Stomach (tissue), 4 donors: ENCODE results near the gene HCFC1.

ENCODE experiments used
- EP300 ChIP-seq: sonication (generic); formaldehyde crosslinking; IDR thresholded peaks from one replicate; pipeline ENCODE4 v1.6.1; 2017; ENCODE audit warnings: antibody characterized with exemption
- POLR2A ChIP-seq, 4 donors: fragments of 450-650 bp; IDR thresholded peaks; one replicate each; pipeline ENCODE4 v1.6.1; 2016; ENCODE audit warnings: antibody characterized with exemption in 4 of 4, control low read depth in 2 of 4, mild to moderate bottlenecking in 1 of 4, moderate library complexity in 1 of 4
- POLR2AphosphoS5 ChIP-seq, 3 donors: sonication (generic); formaldehyde crosslinking; IDR thresholded peaks; one replicate each; pipeline ENCODE4 v1.6.1; 2016; ENCODE audit warnings: antibody characterized with exemption in 3 of 3
- TF ChIP-seq, protein P1 (sequence below), 7 experiments: fragments of 450-650 bp in 4 of 7; fragments of 200-600 bp in 3 of 7; sonication (generic) in 3 of 7; IDR thresholded peaks; one replicate each; pipeline ENCODE4 v1.5.1; 2016 to 2019; ENCODE audit warnings: antibody characterized with exemption in 7 of 7, control low read depth in 2 of 7, mild to moderate bottlenecking in 1 of 7

DNA sequence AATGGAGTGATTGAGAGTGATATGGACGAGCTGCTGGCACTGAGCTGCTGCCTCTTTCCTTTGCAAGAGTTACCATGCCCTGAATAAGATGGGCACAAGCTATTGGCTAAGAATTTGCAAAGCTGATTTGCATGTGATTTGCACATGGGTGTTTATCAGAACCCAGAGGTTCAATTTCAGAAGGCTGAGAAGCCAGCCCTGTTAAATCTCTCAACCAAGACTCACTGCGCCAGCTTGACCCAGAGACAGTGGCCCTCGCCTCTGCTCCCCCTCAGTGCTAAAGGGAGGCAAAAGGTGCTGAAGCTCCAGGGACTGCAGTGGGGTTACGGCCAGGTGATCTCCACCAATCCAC, 46.3 kb downstream of the HCFC1 start:
- TF ChIP-seq, protein P1, sequence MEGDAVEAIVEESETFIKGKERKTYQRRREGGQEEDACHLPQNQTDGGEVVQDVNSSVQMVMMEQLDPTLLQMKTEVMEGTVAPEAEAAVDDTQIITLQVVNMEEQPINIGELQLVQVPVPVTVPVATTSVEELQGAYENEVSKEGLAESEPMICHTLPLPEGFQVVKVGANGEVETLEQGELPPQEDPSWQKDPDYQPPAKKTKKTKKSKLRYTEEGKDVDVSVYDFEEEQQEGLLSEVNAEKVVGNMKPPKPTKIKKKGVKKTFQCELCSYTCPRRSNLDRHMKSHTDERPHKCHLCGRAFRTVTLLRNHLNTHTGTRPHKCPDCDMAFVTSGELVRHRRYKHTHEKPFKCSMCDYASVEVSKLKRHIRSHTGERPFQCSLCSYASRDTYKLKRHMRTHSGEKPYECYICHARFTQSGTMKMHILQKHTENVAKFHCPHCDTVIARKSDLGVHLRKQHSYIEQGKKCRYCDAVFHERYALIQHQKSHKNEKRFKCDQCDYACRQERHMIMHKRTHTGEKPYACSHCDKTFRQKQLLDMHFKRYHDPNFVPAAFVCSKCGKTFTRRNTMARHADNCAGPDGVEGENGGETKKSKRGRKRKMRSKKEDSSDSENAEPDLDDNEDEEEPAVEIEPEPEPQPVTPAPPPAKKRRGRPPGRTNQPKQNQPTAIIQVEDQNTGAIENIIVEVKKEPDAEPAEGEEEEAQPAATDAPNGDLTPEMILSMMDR (IDR thresholded peaks at IDR 0.05) = no peak
- TF ChIP-seq POLR2AphosphoS5 (IDR thresholded peaks at IDR 0.05) (no peak), EP300 (no peak), POLR2A (IDR thresholded peaks at IDR 0.05) (no peak)
